ENCODE results near the gene AFMID. TPM values are rescaled to one million over a fixed set of nuclear protein-coding genes. Genes with fewer than 3 reads are reported as not detected.

The AFMID gene
- total and polyA plus RNA-seq, 2 donors (not counting 1 experiment from before 2014, with no cell fraction given): 18.2 to 24.8 TPM

- H3K27me3 Mint-ChIP-seq: no peaks in the 10 kb centered on the region
- ATAC-seq (ENCODE audit: low read depth): no peak
- ChIA-PET CTCF (interaction anchor here (0.9 to 6.1 kb wide), 28 partner anchors 10 to 234 kb away, joined by 3 to 83 read pairs (median 8); partner anchors contain the start of genes AFMID, TK1 and TMC8), POLR2A (interaction anchor here (0.9 to 2.1 kb wide), 5 partner anchors 21 to 139 kb away, joined by 3 to 8 read pairs (median 4); partner anchors contain the start of gene TMC8)
- H3K4me1 ChIP-seq (ENCODE audit: control insufficient read depth in 2 of 2, insufficient read depth in 2 of 2, low read length in 2 of 2): peaks cover 33 to 40% of the 10 kb centered on the region in 2 donors
- TF ChIP-seq CTCF (IDR thresholded peaks at IDR 0.05) (no peak), EZH2 (IDR thresholded peaks at IDR 0.05; ENCODE audit: borderline replicate concordance, insufficient read depth, low read depth, low read length, poor library complexity, severe bottlenecking) (no peak)
- intact Hi-C loops (cut with micrococcal nuclease): loop anchor here (1.0 to 5.0 kb wide), 7 partner anchors 25 to 232 kb away; partner anchors contain the start of genes SOCS3 and TMC8
- peak overlapping the region; percentile 27 for H2AFZ ChIP-seq (ENCODE audit: insufficient read depth, low read depth, low read length, poor library complexity, severe bottlenecking)
- H3K4me2 ChIP-seq (replicated peaks; ENCODE audit: low read depth, low read length, poor library complexity, severe bottlenecking): peak overlapping the region; percentile 62
- no peaks in the 10 kb centered on the region for H3K27me3 ChIP-seq (replicated peaks in 1 of 4; ENCODE audit: control extremely low read depth in 1 of 4, control insufficient read depth in 3 of 4, insufficient read depth in 4 of 4, low read length in 3 of 4)
- H3K9me3 Mint-ChIP-seq (ENCODE audit: insufficient read depth): no peaks in the 10 kb centered on the region
- H3K27ac ChIP-seq (ENCODE audit: low read length in 2 of 2): peak overlapping the region in 1 of 2 donors; percentile 27
- H3K9ac ChIP-seq (ENCODE audit: low read length): no peak overlapping the region
- peak; percentile 40 for DNase-seq
- H4K20me1 ChIP-seq (ENCODE audit: control insufficient read depth, insufficient read depth, low read length, poor library complexity, severe bottlenecking): peaks cover 7% of the 10 kb centered on the region
- H3K4me3 ChIP-seq (ENCODE audit: control extremely low read depth in 1 of 5, extremely low read depth in 1 of 5, insufficient read depth in 1 of 5, low read depth in 2 of 5, low read length in 4 of 5): no peak overlapping the region
- WGBS (ENCODE audit: insufficient coverage): 43% methylated on average over 2 of the region's 6 CpGs
- H3K27ac Mint-ChIP-seq: peak overlapping the region; percentile 15
- H3K79me2 ChIP-seq (ENCODE audit: control insufficient read depth, insufficient read depth, low read length): no peaks in the 10 kb centered on the region
- peak overlapping the region; percentile 57 for H3K4me3 Mint-ChIP-seq
- no peaks in the 10 kb centered on the region for H3K9me3 ChIP-seq (ENCODE audit: control extremely low read depth in 1 of 3, control insufficient read depth in 2 of 3, insufficient read depth in 1 of 3, low read length in 2 of 3)
- H3K4me1 Mint-ChIP-seq: peaks cover 33% of the 10 kb centered on the region
- no peaks in the 10 kb centered on the region for H3K36me3 ChIP-seq (replicated peaks in 1 of 2; ENCODE audit: control extremely low read depth in 1 of 2, control insufficient read depth in 1 of 2, extremely low read depth in 1 of 2, insufficient read depth in 2 of 2, low read length in 1 of 2)
These were observed 64.6 kb downstream of the AFMID start for GRCh38 chr17:78251773-78252103.

GRCh38 chr17:78252111-78252634 is 65.0 kb downstream of the AFMID start:
- Histone ChIP-seq H3K4me1 (ENCODE audit: control insufficient read depth in 2 of 2, insufficient read depth in 2 of 2, low read length in 2 of 2) (peaks cover 33 to 42% of the 10 kb centered on the region in 2 donors), H3K27ac (ENCODE audit: low read length in 2 of 2) (peak overlapping the region in 1 of 2 donors; percentile 27), H3K27me3 (replicated peaks in 1 of 4; ENCODE audit: control extremely low read depth in 1 of 4, control insufficient read depth in 3 of 4, insufficient read depth in 4 of 4, low read length in 3 of 4) (no peaks in the 10 kb centered on the region), H3K4me3 (ENCODE audit: control extremely low read depth in 1 of 5, extremely low read depth in 1 of 5, insufficient read depth in 1 of 5, low read depth in 2 of 5, low read length in 4 of 5) (no peak overlapping the region), H3K9ac (ENCODE audit: low read length) (no peak overlapping the region), H3K79me2 (ENCODE audit: control insufficient read depth, insufficient read depth, low read length) (no peaks in the 10 kb centered on the region), H4K20me1 (ENCODE audit: control insufficient read depth, insufficient read depth, low read length, poor library complexity, severe bottlenecking) (peaks cover 7% of the 10 kb centered on the region), H2AFZ (ENCODE audit: insufficient read depth, low read depth, low read length, poor library complexity, severe bottlenecking) (no peak overlapping the region), H3K9me3 (ENCODE audit: control extremely low read depth in 1 of 3, control insufficient read depth in 2 of 3, insufficient read depth in 1 of 3, low read length in 2 of 3) (no peaks in the 10 kb centered on the region), H3K36me3 (replicated peaks in 1 of 2; ENCODE audit: control extremely low read depth in 1 of 2, control insufficient read depth in 1 of 2, extremely low read depth in 1 of 2, insufficient read depth in 2 of 2, low read length in 1 of 2) (no peaks in the 10 kb centered on the region), H3K4me2 (replicated peaks; ENCODE audit: low read depth, low read length, poor library complexity, severe bottlenecking) (peak overlapping the region; percentile 62)
- 33% methylated on average over 8 of the region's 12 CpGs for WGBS (ENCODE audit: insufficient coverage)
- POLR2A ChIA-PET: interaction anchor here (0.9 to 2.1 kb wide), 5 partner anchors 21 to 140 kb away, joined by 3 to 8 read pairs (median 4); partner anchors contain the start of gene TMC8
- intact Hi-C loops (cut with micrococcal nuclease): loop anchor here (5.0 kb wide), 1 partner anchor 120 kb away; the partner anchor contains the start of gene TMC8
- Mint-ChIP-seq H3K9me3 (ENCODE audit: insufficient read depth) (no peaks in the 10 kb centered on the region), H3K27ac (peak overlapping the region; percentile 78), H3K27me3 (no peaks in the 10 kb centered on the region), H3K4me3 (peak overlapping the region; percentile 77), H3K4me1 (peaks cover 33% of the 10 kb centered on the region)
- ATAC-seq (ENCODE audit: low read depth) (peak; percentile 61), DNase-seq (peak; percentile 80)
- TF ChIP-seq EZH2 (IDR thresholded peaks at IDR 0.05; ENCODE audit: borderline replicate concordance, insufficient read depth, low read depth, low read length, poor library complexity, severe bottlenecking): no peak
- no peak for TF ChIP-seq CTCF (IDR thresholded peaks at IDR 0.05)
- CTCF ChIA-PET: interaction anchor here (0.9 to 6.1 kb wide), 19 partner anchors 11 to 169 kb away, joined by 3 to 83 read pairs (median 13); partner anchors contain the start of genes AFMID, TK1 and TMC8
